A172 (cell line): ENCODE results near the gene MEX3D. TPM values are rescaled to one million over a fixed set of nuclear protein-coding genes. Genes with fewer than 3 reads are reported as not detected.
"Not testable (repeated sequence)": the region's sequence is repeated elsewhere in the genome, so short reads cannot be mapped to it uniquely, and the experiment has no call there.

Experiments used
- DNase-seq: peaks from one replicate; pipeline ENCODE4 v3.0.0-alpha.2; 2015; ENCODE audit warnings: low spot score
- total RNA-seq: library from RNA; depleted of rRNA; stranded (reverse); fragments of >200 nt; shearing (Covaris generic); gene quantifications from 2 replicates; pipeline ENCODE4 v1.2.3, GENCODE V29; 2014

MEX3D gene
- total RNA-seq, 1 experiment from 2014 or later = 63.7 TPM

GRCh38 chr19:1535699-1536098 is 32.4 kb downstream of the MEX3D start:
- DNase-seq = not testable (repeated sequence)

DNA sequence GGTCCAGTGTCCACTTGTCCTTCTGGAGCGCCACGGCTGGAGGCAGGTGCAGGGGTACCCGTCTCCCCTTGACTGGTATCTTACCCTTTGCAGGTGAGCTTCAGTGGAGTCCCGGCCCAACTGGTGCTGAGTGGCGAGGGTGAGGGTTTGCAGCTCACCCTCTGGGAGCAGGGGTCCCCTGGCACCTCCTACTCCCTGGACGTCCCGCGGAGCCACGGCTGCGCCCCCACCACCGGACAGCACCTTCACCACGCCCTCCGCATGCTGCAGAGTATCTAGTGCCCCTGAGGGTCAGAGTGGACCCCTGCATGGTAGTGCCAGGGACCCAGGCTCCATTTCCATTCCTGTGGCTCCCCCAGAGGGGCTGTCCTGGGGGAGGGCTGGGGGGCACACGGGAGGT is 33.2 kb downstream of the MEX3D start:
- no peak for DNase-seq

DNA sequence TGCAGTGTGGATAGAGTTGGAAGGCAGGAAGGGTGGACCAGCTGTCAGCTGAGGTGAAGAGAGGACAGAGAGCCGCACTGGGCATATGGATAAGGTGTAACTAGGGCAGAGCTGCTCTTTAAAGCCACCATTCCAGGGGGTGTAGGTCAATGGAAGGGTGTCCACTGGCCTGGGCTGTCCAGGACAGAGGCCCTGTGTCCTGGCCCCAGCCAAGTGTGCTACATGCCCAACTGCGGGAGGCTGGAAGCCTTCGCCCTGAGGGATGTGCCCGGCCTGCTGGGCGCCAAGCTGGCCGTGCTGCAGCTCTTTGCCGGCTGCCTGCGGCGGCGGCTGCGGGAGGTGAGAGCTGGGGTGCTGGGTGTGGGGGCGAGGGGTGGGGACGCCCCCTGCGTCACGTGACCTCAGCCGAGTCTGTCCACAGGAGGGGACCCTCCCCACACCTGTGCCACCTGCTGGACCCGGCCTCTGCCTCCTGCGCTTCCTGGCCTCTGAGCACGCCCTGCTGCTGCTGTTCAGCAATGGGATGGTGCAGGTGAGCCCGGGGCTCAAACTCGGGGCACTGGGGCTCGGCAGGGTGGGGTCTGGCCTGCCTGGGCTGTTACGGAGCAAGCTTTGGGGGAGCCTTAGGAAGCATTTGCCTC is 34.5 kb downstream of the MEX3D start:
- DNase-seq = no peak

GRCh38 chr19:1532003-1532402 is 36.1 kb downstream of the MEX3D start:
- no peak for DNase-seq

- DNase-seq = no peak
Measured at GRCh38 chr19:1531587-1531986, 36.5 kb downstream of the MEX3D start.

DNA sequence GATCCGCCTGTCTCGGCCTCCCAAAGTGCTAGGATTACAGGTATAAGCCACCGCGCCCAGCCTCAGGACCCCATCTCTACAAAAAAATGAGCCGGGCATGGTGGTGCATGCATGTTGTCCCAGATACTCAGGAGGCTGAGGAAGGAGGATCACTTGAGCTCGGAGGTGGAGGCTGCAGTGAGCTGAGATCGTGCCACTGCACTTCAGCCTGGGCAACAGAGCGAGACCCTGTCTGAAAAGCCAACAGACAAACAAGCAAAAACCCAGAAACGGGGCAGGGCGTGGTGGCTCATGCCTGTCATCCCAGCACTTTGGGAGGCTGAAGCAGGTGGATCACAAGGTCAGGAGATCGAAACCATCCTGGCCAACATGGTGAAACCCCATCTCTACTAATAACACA is 37.3 kb downstream of the MEX3D start:
- not testable (repeated sequence) for DNase-seq

- no peak for DNase-seq
Measured at GRCh38 chr19:1529430-1529816, 38.7 kb downstream of the MEX3D start.

GRCh38 chr19:1528596-1529429 is 39.3 kb downstream of the MEX3D start:
- no peak for DNase-seq

GRCh38 chr19:1527650-1528309 is 40.3 kb downstream of the MEX3D start:
- DNase-seq = no peak

DNA sequence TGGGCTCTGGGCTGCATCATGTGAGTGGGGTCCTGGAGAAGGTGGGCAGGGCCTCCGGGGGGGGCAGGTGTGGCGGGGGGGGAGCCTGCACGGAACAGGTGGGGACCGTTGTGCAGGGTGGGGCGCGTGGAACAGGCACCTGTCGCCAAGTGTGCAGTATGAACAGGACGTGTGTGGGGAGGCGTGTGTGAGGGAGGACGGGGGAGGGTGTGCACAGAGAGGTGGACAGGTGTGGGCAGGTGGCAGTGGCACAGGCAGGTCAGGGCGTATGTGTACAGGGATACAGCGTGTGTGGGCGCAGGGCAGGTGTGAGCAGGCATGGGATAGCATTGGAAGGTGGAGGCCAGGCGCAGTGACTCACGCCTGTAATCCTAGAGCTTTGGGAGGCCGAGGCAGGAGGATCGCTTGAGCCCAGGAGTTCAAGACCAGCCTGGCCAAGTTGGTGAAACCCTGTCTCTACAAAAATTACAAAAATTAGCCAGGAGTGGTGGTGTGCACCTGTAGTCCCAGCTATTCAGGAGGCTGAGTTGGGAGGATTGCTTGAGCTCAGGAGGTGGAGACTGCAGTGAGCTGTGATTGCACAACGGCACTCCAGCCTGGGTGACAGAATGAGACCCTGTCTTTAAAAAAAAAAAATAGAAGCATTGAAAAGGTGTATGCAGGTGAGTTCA is 41.0 kb downstream of the MEX3D start:
- no peak for DNase-seq

GRCh38 chr19:1526066-1526778 is 41.9 kb downstream of the MEX3D start:
- no peak for DNase-seq

- no peak for DNase-seq
Measured at GRCh38 chr19:1525343-1525742, 42.8 kb downstream of the MEX3D start.

- no peak for DNase-seq
Measured at GRCh38 chr19:1524972-1525325, 43.2 kb downstream of the MEX3D start.

DNA sequence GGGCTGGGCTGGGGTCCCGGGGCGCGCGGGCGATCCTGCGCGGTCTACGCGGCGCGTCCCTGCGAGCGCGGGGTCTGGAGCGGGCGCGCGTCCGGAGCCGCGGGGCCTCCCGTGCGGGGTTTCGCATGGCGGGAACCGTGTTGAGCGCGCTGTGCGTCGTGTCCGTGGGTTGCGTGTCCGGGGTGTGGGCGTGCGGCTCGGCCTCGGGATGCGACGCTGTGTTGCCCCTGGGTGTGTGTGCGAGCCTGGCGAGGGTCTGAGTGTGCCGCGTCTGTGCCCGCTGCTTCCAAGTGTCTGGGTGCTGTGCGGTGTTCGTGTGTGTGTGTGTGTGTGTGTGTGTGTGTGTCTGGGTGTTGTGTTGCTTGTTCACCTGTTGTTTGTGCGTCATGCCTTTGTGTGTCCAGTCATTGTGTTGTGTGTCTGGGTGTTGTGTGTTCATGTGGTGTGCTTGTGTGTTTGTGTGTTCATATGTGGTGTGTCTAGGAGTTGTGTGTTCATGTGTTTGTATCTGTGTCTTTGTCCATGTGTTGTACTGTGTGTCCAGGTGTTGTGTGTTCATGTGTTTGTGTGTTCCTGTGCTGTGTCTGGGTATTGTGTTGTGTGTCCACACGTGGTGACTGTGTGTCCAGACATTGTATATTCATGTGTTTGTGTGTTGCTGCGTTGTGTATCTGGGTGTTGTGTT is 43.7 kb downstream of the MEX3D start:
- no peak for DNase-seq

DNA sequence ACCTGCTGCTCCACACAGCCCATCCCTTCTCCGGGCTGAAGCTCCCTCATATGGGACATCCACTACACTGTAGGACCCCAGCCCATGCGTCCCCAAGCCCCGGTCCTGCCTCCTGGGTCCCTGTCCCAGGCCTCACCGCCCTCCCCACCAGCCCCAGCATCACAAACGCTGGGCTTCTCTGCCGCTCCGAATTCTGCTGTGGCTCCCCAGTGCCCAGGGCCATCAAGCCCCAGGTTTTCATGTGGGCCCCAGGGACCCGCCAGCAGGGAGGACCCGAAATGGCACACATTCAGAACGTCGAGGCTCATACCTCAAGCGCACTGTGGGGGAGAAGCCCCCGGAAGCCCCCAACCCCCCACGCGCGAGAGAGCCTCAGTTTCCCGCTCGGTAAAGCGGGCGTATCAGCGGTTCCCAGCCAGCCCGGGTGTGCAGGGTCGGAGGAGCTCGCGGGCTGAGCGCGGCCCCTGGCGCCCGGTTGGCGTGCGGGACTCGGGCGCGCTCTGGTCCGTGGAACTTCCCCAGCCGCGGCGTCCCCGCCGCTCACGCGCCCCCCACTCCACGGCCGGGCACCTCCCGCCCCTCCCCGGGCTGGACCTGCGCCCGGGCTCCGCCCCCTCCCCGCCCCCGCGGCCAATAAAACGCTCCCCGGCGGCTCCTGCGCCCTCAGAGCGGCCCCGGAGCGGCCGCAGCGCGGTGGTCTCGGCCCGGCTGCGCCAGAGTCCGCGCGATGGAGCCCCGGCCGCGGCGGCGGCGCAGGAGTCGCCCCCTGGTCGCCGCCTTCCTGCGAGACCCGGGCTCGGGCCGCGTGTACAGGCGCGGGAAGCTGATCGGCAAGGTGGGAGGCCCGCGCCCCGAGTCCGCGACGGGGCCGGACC is 44.5 kb downstream of the MEX3D start, which contains the start of gene PLK5:
Gene PLK5, plus strand, starts transcription at position 666 of the 875 bp plus-strand sequence. CDS start 2,920 bp downstream, outside the sequence.
- no peak for DNase-seq

DNA sequence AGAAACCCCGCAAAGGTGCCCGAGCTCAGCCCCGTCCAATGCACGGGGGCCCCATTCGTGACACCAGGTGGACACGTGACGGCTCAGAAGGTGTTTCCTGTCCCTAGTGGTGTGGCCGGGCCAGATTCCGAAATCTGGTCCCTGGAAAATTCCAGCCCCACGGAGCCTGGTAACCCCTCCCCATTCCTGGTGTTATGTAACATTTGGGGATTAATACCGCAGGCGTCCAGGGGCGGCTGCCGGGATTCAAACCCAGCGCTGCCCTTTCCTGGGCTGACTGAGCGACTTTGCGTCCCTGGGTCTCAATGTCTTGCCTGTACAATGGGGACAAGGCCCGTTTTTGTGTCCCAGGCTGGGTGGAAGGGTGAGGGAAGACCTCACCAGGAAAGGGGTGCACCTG is 45.3 kb downstream of the MEX3D start:
- DNase-seq = no peak

GRCh38 chr19:1522061-1522460 is 46.1 kb downstream of the MEX3D start:
- DNase-seq = no peak

GRCh38 chr19:1521636-1522035 is 46.5 kb downstream of the MEX3D start:
- no peak for DNase-seq

DNA sequence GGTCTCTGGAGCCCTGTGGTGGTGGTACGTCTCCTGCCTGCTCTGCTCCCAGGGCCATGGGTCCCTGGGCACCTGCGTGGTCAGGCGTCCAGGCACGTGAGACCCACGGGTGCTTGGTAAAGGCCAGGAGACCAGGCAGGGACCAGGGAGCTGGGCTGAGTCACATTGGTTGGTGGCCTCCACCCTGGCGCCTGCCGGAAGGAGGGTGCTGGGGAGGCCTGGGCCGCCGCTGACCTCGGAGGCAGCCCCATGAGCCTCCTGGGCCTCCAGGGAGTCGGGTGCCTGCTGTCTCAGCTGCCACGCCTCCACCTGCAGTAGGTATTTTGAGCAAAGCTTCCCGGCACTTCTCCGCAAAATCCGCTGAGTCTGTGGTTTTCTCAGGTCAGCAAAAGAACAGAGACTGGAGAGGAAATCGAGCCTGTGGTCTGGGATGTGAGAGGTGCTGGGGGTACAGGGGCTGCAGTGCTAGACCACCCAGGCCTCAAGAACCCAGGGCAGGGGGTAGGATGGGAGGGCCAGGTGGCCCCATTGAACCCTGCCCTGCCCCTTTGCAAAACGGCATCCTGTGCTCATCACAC is 47.8 kb downstream of the MEX3D start:
- DNase-seq = peak; percentile 42

- DNase-seq = not testable (repeated sequence)
Measured at GRCh38 chr19:1519802-1520201, 48.3 kb downstream of the MEX3D start.
